ENCODE data around the gene GNAI3. TPM values are rescaled to one million over a fixed set of nuclear protein-coding genes. Genes with fewer than 3 reads are reported as not detected.

The GNAI3 gene
- total RNA-seq, 2 experiments from 2014 or later, result 5.1 to 5.4 TPM

DNA sequence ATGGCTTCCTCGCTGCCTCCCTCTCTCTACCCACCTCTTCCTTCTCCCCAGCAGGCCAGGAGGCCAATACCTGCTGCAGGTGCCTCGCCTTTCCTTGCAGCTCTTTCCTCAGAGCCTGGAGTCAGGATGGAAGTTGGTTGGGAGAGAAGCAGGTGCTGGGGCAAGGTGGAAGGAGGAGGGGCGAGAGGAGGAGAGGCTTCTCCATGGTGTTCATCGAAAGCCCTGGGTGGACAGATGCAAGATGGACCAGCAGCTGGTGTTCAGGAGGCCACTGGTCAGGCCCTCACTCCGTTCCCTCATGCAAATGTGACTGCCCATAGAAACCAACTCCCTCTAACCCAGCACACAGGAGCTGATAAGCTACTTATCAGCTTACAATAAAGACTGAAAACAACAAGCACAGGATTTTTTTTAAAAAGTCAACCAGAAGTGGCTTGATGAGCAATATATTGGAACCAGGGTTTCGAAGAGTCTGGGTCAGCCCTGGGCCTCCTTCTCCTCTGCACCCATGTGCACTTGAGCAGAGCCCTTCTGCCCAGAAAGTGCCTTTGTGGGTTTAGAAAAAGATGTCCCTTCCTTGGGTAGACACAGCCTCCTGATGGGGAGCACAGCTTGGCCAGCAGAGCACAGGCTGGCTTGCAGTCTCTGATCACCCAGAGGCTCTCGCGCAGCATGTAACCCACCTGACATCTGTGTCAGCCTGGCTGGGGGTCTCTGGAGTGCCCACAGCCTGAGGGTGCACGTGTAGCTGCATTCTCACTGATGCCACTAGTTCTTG lies 90.8 kb downstream of the GNAI3 start:
- H3K9me3 Mint-ChIP-seq, result no peaks in the 10 kb centered on the region
- Histone ChIP-seq H3K4me1 (ENCODE audit: insufficient read depth, low read length) (peaks cover 24% of the 10 kb centered on the region), H3K27ac (ENCODE audit: low read depth in 1 of 2, low read length in 2 of 2) (no peak overlapping the region), H3K4me3 (ENCODE audit: low read length) (no peak overlapping the region), H3K27me3 (ENCODE audit: control insufficient read depth in 1 of 2, insufficient read depth in 2 of 2, low read length in 2 of 2) (no peaks in the 10 kb centered on the region), H3K9me3 (ENCODE audit: control insufficient read depth in 1 of 2, insufficient read depth in 1 of 2, low read length in 2 of 2) (no peaks in the 10 kb centered on the region), H3K36me3 (ENCODE audit: insufficient read depth, low read length) (no peaks in the 10 kb centered on the region)
- CTCF ChIA-PET, result interaction anchor here (1.0 to 3.8 kb wide), 16 partner anchors 12 to 381 kb away, joined by 3 to 43 read pairs (median 6); partner anchors contain the start of genes AHCYL1, AMPD2, CYB561D1 and GNAT2
- intact Hi-C loops (cut with DNase I, micrococcal nuclease), result no loop called here
- H3K36me3 Mint-ChIP-seq (ENCODE audit: low read depth), result no peaks in the 10 kb centered on the region
- no peak overlapping the region for H3K4me3 Mint-ChIP-seq
- H3K27me3 Mint-ChIP-seq, result no peaks in the 10 kb centered on the region
- DNase-seq (peak in 1 of 14 experiments; percentile 14), ATAC-seq (ENCODE audit: poor library complexity) (no peak)
- POLR2A ChIA-PET, result interaction anchor here (0.7 to 2.8 kb wide), 10 partner anchors 9 to 395 kb away, joined by 3 to 28 read pairs (median 5); partner anchors contain the start of genes AHCYL1, GNAI3, GSTM1 and STRIP1
- no peak for TF ChIP-seq CTCF (IDR thresholded peaks at IDR 0.05)
- H3K4me1 Mint-ChIP-seq (ENCODE audit: low read depth), result peaks cover 33% of the 10 kb centered on the region
- no peak overlapping the region for H3K27ac Mint-ChIP-seq

GRCh38 chr1:109639841-109640184 lies 91.4 kb downstream of the GNAI3 start:
- CTCF ChIA-PET, result interaction anchor here (0.5 to 3.8 kb wide), 38 partner anchors 10 to 635 kb away, joined by 3 to 43 read pairs (median 4); partner anchors contain the start of genes AHCYL1, AMPD2, CYB561D1 and GNAI3
- Mint-ChIP-seq H3K27me3 (no peaks in the 10 kb centered on the region), H3K27ac (no peak overlapping the region), H3K4me1 (ENCODE audit: low read depth) (peaks cover 27% of the 10 kb centered on the region), H3K9me3 (no peaks in the 10 kb centered on the region), H3K36me3 (ENCODE audit: low read depth) (no peaks in the 10 kb centered on the region), H3K4me3 (no peak overlapping the region)
- Histone ChIP-seq H3K27me3 (ENCODE audit: control insufficient read depth in 1 of 2, insufficient read depth in 2 of 2, low read length in 2 of 2) (no peaks in the 10 kb centered on the region), H3K9me3 (ENCODE audit: control insufficient read depth in 1 of 2, insufficient read depth in 1 of 2, low read length in 2 of 2) (no peaks in the 10 kb centered on the region), H3K36me3 (ENCODE audit: insufficient read depth, low read length) (no peaks in the 10 kb centered on the region), H3K4me3 (ENCODE audit: low read length) (no peak overlapping the region), H3K4me1 (ENCODE audit: insufficient read depth, low read length) (peaks cover 19% of the 10 kb centered on the region), H3K27ac (ENCODE audit: low read depth in 1 of 2, low read length in 2 of 2) (no peak overlapping the region)
- no peak for DNase-seq
- POLR2A ChIA-PET, result interaction anchor here (0.6 to 2.8 kb wide), 14 partner anchors 10 to 395 kb away, joined by 3 to 28 read pairs (median 5); partner anchors contain the start of genes AHCYL1, GNAI3, GSTM1 and GSTM4
- no peak for ATAC-seq (ENCODE audit: poor library complexity)
- intact Hi-C loops (cut with DNase I, micrococcal nuclease), result loop anchor here (5.0 kb wide), 4 partner anchors 47 to 342 kb away; partner anchors contain the start of genes AHCYL1 (in 2 of the 2), GSTM1 (in 2 of the 2) and GNAI3 (in 1 of the 2)
- no peak for TF ChIP-seq CTCF (IDR thresholded peaks at IDR 0.05)

DNA sequence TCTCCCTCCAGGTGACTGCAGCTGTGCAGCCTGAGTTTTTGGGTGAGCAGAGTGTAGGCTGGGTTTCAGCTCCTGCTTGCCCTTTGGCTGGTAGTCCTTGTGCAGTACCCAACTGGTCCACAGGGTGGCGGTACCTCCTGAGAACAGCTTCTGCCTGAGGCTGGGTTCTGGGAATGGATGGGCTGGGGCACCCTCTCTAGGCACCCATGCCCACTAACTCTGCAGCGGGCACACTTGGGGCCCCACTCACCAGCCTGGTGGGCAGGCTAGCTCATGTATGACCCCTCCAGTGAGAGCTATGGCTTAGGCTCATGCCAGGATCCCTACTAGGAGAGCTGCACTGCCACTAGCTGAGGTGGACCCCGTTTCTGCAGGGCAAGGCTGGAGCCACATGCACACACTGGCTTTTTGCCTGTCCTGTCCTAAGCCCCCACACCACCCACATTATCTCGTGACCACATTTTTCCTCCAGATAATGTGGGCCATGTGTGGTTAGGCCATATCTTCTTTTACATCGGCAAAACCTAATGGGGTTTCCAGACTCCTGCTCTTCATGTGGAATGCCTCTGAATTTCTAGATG lies 92.0 kb downstream of the GNAI3 start:
- POLR2A ChIA-PET, result interaction anchor here (0.6 to 2.8 kb wide), 14 partner anchors 9 to 394 kb away, joined by 3 to 28 read pairs (median 5); partner anchors contain the start of genes AHCYL1, GNAI3, GSTM1 and GSTM4
- intact Hi-C loops (cut with DNase I, micrococcal nuclease), result loop anchor here (5.0 kb wide), 4 partner anchors 47 to 342 kb away; partner anchors contain the start of genes AHCYL1 (in 2 of the 2), GSTM1 (in 2 of the 2) and GNAI3 (in 1 of the 2)
- no peak overlapping the region for H3K27ac ChIP-seq (ENCODE audit: low read depth in 1 of 2, low read length in 2 of 2)
- CTCF ChIA-PET, result interaction anchor here (0.5 to 3.8 kb wide), 39 partner anchors 10 to 636 kb away, joined by 3 to 43 read pairs (median 4); partner anchors contain the start of genes AHCYL1, AMPD2, CYB561D1 and GNAI3
- DNase-seq, result peak; percentile 82 to 95 (median 89)
- peak; percentile 81 for ATAC-seq (ENCODE audit: poor library complexity)
- H3K27me3 ChIP-seq (ENCODE audit: control insufficient read depth in 1 of 2, insufficient read depth in 2 of 2, low read length in 2 of 2), result no peaks in the 10 kb centered on the region
- peaks cover 15% of the 10 kb centered on the region for H3K4me1 ChIP-seq (ENCODE audit: insufficient read depth, low read length)
- no peaks in the 10 kb centered on the region for H3K9me3 ChIP-seq (ENCODE audit: control insufficient read depth in 1 of 2, insufficient read depth in 1 of 2, low read length in 2 of 2)
- Mint-ChIP-seq H3K27me3 (no peaks in the 10 kb centered on the region), H3K27ac (no peak overlapping the region), H3K36me3 (ENCODE audit: low read depth) (no peaks in the 10 kb centered on the region), H3K4me3 (no peak overlapping the region), H3K9me3 (no peaks in the 10 kb centered on the region), H3K4me1 (ENCODE audit: low read depth) (peaks cover 22% of the 10 kb centered on the region)
- no peaks in the 10 kb centered on the region for H3K36me3 ChIP-seq (ENCODE audit: insufficient read depth, low read length)
- no peak overlapping the region for H3K4me3 ChIP-seq (ENCODE audit: low read length)
- peak; percentile 95 for TF ChIP-seq CTCF (IDR thresholded peaks at IDR 0.05)
